SH-SY5Y (cell line): ENCODE results near the gene PHTF2.

Experiments
- GATA2 ChIP-seq: IDR thresholded peaks from 2 replicates; pipeline ENCODE4 v1.6.1; 2011; ENCODE audit warnings: mild to moderate bottlenecking, low read depth, low read length
- GATA3 ChIP-seq: IDR thresholded peaks from 2 replicates; pipeline ENCODE4 v1.6.1; 2011; ENCODE audit warnings: low read depth, mild to moderate bottlenecking, low read length, moderate library complexity

DNA sequence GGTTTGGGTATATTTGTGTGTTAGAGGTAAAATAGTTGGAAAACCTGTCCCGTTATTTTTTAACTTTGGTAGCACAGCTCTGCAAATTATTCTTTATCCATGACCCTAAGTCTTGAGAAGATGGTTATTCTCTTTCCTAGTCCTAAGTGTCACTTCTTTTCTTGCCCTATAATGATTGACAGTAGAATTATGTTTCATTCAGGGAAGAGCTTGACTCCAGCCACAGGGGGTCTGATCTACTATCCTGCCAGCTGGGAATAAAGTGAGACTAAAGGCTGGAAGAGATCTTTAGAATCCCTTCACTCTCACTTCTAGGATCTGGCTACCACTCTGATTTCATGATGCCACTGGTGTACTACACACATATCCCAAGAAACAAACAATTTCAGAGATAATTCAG lies 90.4 kb downstream of the PHTF2 start:
- no peak for TF ChIP-seq GATA2
- TF ChIP-seq GATA3, result no peak
